Measurements from ENCODE around the gene GPAT3.
"Not testable (repeated sequence)": the region's sequence is repeated elsewhere in the genome, so short reads cannot be mapped to it uniquely, and the experiment has no call there.

Gene GPAT3

DNA sequence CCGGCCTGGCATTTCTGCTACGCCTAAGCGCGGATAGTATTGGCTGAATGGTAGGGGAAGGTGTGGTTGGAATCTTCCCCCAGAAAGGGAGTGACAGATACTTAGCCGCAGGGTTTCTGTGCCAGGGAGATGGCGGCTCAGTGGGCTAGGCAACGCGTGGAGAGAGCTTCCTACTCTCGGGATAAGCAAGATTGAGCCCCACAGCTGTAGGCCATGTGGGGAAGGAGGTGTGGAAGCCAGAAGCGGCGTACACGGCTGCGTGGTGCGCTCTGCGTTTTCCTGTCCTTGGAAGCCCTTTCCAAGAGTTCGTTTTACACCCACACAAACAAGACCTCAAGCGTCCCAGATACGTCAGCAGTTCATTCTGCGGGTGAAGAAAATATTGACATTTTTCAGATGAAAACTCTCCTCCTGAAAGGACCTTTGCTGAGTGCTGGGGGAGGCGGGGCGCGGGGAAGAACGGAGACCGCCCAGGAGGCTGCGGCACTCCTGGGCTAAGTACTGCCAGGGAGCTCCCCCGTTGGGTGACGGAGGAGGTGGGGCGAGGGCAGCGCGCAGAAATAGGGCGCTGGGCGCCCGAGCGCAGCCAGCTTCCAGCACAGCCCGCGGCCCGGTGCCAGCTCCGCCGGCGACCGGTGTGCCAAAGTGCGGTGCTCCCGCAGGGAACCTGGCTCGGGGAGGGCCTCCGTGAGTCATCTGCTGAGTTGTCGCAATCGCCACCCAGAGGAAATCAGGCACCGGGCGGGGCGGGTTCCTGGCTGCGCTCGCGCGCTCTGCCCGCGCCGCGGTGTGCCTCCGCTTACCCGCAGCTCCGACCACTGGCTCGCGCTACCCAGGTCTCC is at the start of gene GPAT3:
Gene GPAT3 (plus strand): TSS at position 589 of the 842 bp plus-strand sequence. CDS start 515 bp downstream, outside the sequence.
- peak; percentile 33 to 34 for DNase-seq (ENCODE audit: low read depth in 2 of 2)

- DNase-seq (ENCODE audit: low read depth in 2 of 2), result no peak
Observed at GRCh38 chr4:83486457-83487129, 49.3 kb upstream of the GPAT3 start.

GRCh38 chr4:83489711-83490326 is 46.1 kb upstream of the GPAT3 start:
- no peak for DNase-seq (ENCODE audit: low read depth in 2 of 2)

DNA sequence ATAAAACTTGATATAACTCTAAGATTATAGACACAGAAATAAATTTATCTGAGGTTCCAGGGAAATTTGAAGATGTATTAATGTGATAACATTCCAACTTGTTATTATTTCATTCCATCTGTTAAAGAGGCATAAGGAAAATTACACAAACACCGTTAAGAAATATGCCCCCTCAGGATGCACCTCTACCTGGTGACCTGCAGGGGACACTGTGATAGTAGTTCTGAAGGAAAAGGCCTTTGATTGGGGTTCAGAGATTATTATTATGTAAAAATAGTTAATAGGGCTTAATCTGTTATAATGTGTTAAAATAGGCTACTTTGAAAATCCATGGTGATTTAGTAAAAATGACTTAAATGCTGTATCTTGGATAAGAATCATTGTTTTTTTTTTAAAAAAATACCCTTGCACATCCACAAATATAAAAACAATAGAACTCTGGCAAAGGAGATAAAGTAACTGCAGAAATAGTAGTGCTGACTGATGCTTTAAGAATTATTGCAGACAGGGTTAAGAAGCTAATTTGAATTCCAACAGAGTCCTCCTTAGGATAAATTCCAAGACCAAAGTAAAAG is 44.9 kb upstream of the GPAT3 start:
- no peak for DNase-seq (ENCODE audit: low read depth in 2 of 2)

DNA sequence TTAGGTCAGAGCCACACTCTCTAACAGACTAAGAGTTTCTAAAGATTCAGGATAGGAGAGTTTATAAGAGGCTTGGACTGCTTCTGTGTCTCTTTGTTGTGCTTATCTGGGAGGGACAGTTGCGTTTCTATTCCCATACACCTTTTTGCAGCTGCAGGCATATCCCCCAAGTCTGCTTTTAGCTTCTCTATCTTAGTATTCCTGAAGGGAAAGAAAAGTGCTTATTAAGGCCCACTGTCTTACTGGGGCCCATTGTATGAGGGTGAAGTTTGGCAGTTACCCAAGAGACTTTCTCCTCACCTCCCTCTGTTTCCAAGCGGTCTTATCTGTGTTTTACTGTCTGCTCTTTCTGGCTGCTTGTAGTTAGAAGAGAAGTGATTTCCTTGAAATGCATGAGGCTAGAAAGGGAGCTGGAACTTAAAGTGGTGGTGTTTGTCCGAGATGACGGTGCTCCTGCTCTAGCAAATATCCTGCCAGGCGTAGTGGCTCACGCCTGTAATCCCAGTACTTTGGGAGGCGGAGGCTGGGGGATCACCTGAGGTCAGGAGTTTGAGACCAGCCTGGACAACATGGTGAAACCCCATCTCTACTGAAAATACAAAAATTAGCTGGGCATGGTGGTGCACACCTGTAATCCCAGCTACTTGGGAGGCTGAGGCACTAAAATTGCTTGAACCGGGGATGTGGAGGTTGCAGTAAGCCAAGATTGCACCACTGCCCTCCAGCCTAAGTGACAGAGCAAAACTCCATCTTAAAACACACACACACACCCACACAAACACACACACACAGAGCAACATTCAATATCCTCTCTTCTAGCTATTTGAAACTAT is 39.6 kb upstream of the GPAT3 start:
- DNase-seq (ENCODE audit: low read depth in 2 of 2), result not testable (repeated sequence)

DNA sequence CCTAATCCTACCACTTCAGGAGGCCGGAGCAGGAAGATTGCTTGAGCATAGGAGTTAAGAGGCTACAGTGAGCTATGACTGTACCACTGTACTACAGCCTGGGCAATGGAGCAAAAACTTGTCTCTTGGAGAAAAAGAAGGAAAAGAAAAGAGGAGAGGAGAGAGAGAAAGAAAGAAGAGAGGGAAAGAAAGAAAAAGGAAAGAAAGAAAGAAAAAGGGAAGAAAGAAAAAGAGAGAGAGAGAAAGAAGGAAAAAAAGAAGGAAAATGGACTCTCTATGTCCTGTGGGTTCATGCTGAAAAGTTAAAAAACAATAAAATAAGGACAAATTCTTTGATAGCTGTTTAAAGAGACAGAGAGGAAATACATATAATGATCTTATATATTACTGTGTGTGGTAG is 37.7 kb upstream of the GPAT3 start:
- DNase-seq (ENCODE audit: low read depth in 2 of 2), result no peak

- not testable (repeated sequence) for DNase-seq (ENCODE audit: low read depth in 2 of 2)
Observed at GRCh38 chr4:83501671-83502070, 34.2 kb upstream of the GPAT3 start.

- no peak for DNase-seq (ENCODE audit: low read depth in 2 of 2)
Observed at GRCh38 chr4:83503974-83504373, 31.9 kb upstream of the GPAT3 start.

GRCh38 chr4:83504503-83504902 is 31.4 kb upstream of the GPAT3 start:
- DNase-seq (ENCODE audit: low read depth in 2 of 2), result no peak

DNA sequence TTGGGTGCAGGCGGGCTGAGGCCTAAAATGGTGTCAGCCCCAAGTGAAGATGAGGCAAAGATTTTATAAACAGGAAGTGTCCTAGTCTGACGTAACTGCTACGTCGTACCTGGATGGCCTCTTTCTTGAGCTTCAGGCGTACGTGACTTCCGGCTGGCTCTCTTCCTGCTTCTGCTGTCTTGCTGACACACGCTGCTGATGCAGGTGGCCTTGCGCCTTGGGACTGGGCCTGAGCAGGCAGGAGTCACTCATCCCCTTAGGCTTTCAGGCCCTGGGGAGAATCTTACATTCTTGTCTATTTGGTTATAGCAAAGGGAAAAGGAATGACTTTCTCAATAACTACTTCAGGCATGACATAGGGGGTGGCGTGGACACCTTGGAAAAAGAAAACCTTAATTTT is 30.9 kb upstream of the GPAT3 start:
- no peak for DNase-seq (ENCODE audit: low read depth in 2 of 2)

DNA sequence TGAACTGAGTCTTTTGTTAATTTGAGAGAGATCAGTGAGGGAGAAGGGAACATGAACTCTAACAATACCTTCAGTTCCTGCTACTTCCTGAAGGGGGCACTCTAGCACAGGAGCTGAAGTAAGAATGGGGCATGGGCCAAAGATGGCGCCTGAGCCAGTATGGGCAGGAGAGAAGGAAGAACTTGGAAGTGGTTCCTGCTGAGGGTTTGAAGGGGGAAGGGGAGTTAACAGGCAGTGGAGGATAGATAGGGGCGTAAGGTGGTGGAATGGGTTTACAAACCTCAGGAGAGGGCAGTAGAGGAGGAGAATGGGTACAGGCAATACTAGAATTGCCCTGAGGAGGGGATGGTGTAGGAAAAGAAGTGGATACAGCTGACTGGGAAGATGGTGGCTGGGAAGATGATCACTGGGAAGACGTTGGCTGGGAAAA is 26.7 kb upstream of the GPAT3 start:
- DNase-seq (ENCODE audit: low read depth in 2 of 2), result peak in 1 of 2 donors; percentile 15

- DNase-seq (ENCODE audit: low read depth in 2 of 2), result no peak
Observed at GRCh38 chr4:83510442-83510841, 25.5 kb upstream of the GPAT3 start.

GRCh38 chr4:83516042-83516772 is 19.7 kb upstream of the GPAT3 start:
- no peak for DNase-seq (ENCODE audit: low read depth in 2 of 2)

DNA sequence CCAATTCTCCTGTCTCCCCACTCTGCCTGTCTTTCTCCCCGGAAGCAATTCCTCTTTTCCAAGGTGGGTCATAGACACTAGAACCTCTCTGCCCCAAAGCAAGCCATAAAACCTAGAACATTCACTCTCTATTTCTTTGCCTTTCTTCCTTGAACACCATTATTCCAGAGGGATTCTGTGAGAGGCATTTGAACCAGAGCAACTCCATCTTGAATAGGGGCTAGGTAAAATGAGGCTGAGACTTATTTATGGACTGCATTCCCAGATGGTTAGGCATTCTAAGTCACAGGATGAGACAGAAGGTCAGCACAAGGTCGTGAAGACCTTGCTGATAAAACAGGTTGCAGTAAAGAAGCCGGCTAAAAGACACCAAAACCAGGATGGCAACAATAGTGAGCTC is 13.7 kb upstream of the GPAT3 start:
- no peak for DNase-seq (ENCODE audit: low read depth in 2 of 2)

DNA sequence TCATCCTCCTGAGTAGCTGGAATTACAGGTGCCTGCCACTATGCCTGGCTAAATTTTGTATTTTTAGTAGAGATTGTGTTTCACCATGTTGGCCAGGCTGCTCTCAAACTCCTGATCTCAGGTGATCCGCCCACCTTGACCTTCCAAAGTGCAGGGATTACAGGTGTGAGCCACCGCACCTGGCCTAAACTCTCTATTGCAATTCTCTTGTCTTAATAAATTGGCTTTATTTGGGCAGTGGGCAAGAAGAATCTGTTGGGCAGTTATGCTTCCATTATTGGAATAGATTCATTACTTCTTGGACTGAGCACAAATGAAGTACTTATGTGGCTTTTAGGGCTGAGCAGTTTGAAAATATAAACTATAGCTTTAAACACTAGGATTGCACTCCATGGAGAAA is 8.2 kb upstream of the GPAT3 start:
- DNase-seq (ENCODE audit: low read depth in 2 of 2), result no peak

- DNase-seq (ENCODE audit: low read depth in 2 of 2), result no peak
Observed at GRCh38 chr4:83536362-83537272, 709 bp downstream of the GPAT3 start.

GRCh38 chr4:83542225-83542624 is 6.3 kb downstream of the GPAT3 start:
- DNase-seq (ENCODE audit: low read depth in 2 of 2), result no peak

- DNase-seq (ENCODE audit: low read depth in 2 of 2), result no peak
Observed at GRCh38 chr4:83546786-83547185, 10.9 kb downstream of the GPAT3 start.

DNA sequence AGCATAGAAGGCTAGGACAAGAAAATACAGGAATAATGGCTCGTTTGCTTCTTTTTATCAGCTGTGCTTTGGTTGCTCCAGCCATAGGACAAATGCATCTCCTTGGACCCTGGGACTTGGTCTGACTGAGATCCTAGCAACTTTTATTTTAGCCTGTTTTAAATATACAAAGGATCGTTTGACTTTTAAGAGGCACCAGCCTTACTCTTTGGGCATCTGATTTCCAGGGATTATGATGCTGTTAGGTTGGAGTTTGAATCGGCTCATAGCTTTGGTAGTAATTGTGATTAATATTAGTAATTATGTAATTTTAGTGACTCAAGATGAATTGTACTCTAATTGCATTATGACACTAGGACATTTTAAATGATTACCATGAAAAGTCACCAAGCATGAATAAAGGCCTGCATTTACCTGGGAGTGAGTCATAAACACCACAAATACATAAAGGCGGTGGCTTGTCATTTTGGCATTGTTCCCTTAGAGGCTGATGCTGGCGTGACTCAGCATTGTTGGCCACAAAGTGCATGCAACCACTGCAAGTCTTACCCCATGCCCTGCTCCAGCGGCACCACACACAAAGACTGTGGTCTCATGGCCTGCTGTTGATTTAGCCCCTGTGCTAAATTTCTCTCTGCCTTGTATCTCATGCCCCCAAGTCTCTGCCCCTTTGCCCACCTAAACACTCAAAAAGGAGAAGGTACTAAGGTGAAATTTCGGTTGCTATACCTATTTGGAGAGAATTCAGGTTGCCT is 12.4 kb downstream of the GPAT3 start:
- DNase-seq (ENCODE audit: low read depth in 2 of 2), result peak; percentile 34 to 43

All from stimulated activated CD8-positive, alpha-beta memory T cell treated with anti-CD3 and anti-CD28 coated beads, Interleukin-15, amount 100 ng/mL, for 4 hours (primary cell).